H1 (cell line): ENCODE results near the gene LMO4. TPM values are rescaled to one million over a fixed set of nuclear protein-coding genes. Genes with fewer than 3 reads are reported as not detected.

ENCODE experiments used
- CBX5 ChIP-seq: fragments of 300-800, 300-1000 bp; sonication (generic); IDR thresholded peaks from 2 replicates; pipeline ENCODE4 v1.7.1; 2016; ENCODE audit warnings: antibody characterized with exemption, low read length, low read depth
- RAD21 ChIP-seq, 2 experiments: IDR thresholded peaks in 1 of 2; conservative IDR thresholded peaks in 1 of 2; 2 replicates each; pipeline ENCODE4 v1.6.1; 2011; ENCODE audit warnings: low read depth in 2 of 2, low read length in 2 of 2, improper control_type of control experiment in 1 of 2, inconsistent platforms in 1 of 2, mild to moderate bottlenecking in 1 of 2, moderate library complexity in 1 of 2
- RFX5 ChIP-seq: IDR thresholded peaks from 2 replicates; pipeline ENCODE4 v1.6.1; 2011; ENCODE audit warnings: low read depth, low read length, improper control_type of control experiment, borderline replicate concordance
- TEAD4 ChIP-seq: IDR thresholded peaks from 2 replicates; pipeline ENCODE4 v1.6.1; 2012; ENCODE audit warnings: low read depth, low read length, inconsistent platforms, mixed read lengths
- YY1 ChIP-seq: IDR thresholded peaks from 2 replicates; pipeline ENCODE4 v1.6.1; 2011; ENCODE audit warnings: low read depth, mild to moderate bottlenecking, low read length
- polyA plus RNA-seq, 7 experiments: library from polyadenylated mRNA; depleted of rRNA in 3 of 7; stranded (reverse) in 5 of 7; unstranded in 2 of 7; fragments of >200 nt in 5 of 7; fragments of 200-250 nt in 2 of 7; gene quantifications; 1 replicate in 5 of 7; 2 replicates in 1 of 7; 4 replicates in 1 of 7; pipeline versions ENCODE4 v1.2.1 to v1.2.3, GENCODE V29; 2011 to 2013; ENCODE audit warnings: missing spikeins in 2 of 7, mixed read lengths in 2 of 7
- total RNA-seq: library from RNA; stranded (reverse); fragmentation: NEBNext Ultra II Directional; extraction: Animal tissue kit (Norgen Biotek cat#: 25700); gene quantifications from 2 replicates; pipeline ENCODE4 v1.2.1, GENCODE V29; 2021

Gene LMO4
- total and polyA plus RNA-seq, 2 of the 8 experiments (the other 6 are each of a cell fraction or from before 2014, with no cell fraction given) = 71.7 to 98.7 TPM

DNA sequence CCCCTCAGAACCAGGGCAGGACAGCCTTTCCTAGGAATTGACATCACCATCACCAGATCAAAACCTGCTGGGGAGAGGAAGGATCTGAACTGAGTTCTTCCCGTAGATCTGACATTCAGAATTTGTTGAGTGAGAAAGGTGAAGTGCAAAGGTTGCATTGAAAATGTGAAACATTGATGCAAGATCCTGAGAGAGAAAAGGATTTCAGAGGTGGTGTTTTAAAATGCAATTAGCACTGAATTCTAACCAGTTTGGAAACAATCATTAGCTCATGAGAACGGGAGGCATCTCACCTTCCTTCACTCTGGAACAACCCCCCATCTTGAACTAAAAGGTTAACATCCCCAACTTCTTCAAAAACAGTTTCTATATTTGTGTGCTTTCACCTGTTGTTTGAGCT, 20.4 kb downstream of the LMO4 start (continued):
- TF ChIP-seq RAD21 (IDR thresholded peaks at IDR 0.05 in 1 of 2, conservative IDR thresholded peaks at IDR 0.05 in 1 of 2; ENCODE audit: low read depth in 2 of 2, low read length in 2 of 2) (no peak), RFX5 (no peak), YY1 (no peak), CBX5 (no peak), TEAD4 (no peak)
